Muscle of arm (tissue), 12 donors: ENCODE results near the gene OR52B2. TPM values are rescaled to one million over a fixed set of nuclear protein-coding genes. Genes with fewer than 3 reads are reported as not detected.
"Not testable (repeated sequence)": the region's sequence is repeated elsewhere in the genome, so short reads cannot be mapped to it uniquely, and the experiment has no call there.

Source experiments
- DNase-seq: peaks from one replicate; pipeline ENCODE4 v3.0.0-alpha.2; 2013
- polyA plus RNA-seq, 12 donors: library from polyadenylated mRNA; unstranded; fragments of 120-200 nt; gene quantifications; one replicate each; pipeline ENCODE4 v1.2.1, GENCODE V29; 2013; ENCODE audit not compliant: insufficient read length in 12 of 12

Gene OR52B2
- polyA plus RNA-seq, 12 donors: not detected

GRCh38 chr11:6152126-6152525 lies 18.0 kb downstream of the OR52B2 start:
- no peak for DNase-seq

GRCh38 chr11:6151117-6151516 lies 19.0 kb downstream of the OR52B2 start:
- no peak for DNase-seq

GRCh38 chr11:6143737-6144136 lies 26.4 kb downstream of the OR52B2 start:
- DNase-seq: not testable (repeated sequence)

- no peak for DNase-seq
These were observed 27.2 kb downstream of the OR52B2 start for GRCh38 chr11:6142936-6143335.

DNA sequence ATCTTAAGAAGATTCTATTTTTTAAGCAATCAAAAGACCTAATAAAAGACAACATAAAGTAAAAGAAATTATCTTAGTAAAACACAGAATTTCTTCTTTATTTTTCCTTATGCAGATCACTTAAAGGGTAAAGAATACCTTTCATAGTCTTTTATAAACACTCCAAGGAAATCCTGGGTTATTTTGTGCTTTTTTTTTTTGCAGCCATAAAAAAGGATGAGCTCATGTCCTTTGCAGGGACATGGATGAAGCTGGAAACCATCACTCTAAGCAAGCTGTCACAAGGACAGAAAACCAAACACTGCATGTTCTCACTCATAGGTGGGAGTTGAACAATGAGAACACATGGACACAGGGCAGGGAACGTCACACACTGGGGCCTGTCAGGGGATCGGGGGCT lies 34.2 kb downstream of the OR52B2 start:
- DNase-seq: not testable (repeated sequence)

- DNase-seq: no peak
These were observed 37.7 kb downstream of the OR52B2 start for GRCh38 chr11:6132431-6132830.

GRCh38 chr11:6129635-6130034 lies 40.5 kb downstream of the OR52B2 start:
- DNase-seq: no peak

DNA sequence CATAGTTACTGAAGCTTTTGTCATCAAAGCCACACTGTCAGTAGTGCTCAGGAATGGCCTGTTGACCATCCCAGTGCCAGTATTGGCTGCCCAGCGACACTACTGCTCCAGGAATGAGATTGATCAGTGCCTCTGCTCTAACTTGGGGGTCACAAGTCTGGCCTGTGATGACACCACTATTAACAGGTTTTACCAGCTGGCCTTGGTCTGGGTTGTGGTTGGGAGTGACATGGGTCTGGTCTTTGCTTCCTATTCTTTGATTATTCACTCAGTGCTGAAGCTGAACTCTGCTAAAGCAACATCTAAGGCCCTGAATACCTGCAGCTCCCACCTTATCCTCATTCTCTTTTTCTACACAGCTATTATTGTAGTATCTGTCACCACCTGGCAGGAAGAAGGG lies 41.1 kb downstream of the OR52B2 start:
- DNase-seq: no peak

DNA sequence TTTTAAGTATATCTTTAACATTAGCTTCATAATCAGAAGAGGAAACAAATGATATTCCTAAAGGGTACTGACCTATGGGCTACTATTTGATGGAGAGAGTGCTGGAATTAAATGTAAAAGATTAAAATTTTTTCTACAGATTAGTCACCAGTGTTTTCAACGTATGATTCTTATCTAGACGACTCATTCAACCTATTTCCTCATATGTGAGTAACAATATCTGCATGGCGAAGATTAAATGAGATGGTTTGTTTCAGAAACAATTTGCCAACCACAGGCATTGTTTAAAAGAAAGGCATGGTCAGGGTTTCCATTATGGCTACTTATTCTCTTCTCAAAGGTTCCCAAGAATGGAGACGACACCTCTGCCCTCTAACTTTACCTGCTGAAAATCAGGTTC lies 42.2 kb downstream of the OR52B2 start:
- no peak for DNase-seq

DNA sequence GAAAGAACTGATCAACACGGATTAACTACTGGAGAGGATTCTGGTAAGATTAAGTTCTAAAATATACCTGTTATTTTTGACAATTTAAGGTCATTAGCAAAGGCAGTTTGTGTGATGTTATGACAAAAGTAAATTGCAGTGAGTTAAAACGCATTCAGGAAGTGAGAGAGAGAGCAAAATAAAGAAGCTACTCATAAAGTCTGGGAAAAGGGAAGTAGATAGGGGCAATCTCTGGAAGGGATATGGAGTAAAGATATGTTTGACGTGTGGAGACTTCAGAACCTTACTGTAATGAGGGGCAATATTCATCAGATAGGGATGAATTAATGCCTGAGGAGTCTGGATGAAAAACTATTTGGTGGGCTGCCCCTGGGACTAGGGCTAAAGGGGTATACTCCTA lies 45.9 kb downstream of the OR52B2 start:
- no peak for DNase-seq

Other genes with a start within 250 kb of the OR52B2 start
- gene OR56A3, start 228.1 kb downstream of the OR52B2 start, polyA plus RNA-seq: not detected
- not detected for gene OR56A5, start 201.8 kb downstream of the OR52B2 start, polyA plus RNA-seq
- not detected for gene OR52L1, start 183.3 kb downstream of the OR52B2 start, polyA plus RNA-seq
- under 1 TPM in 2 of 12 donors, not detected in 10; 0.08 TPM for gene OR56A4, start 163.4 kb downstream of the OR52B2 start, polyA plus RNA-seq
- gene OR56A1, start 139.6 kb downstream of the OR52B2 start, polyA plus RNA-seq: not detected
- not detected for gene OR56B4, start 62.6 kb downstream of the OR52B2 start, polyA plus RNA-seq
- under 1 TPM in 1 of 12 donors, not detected in 11; 0.15 TPM for gene OR52W1, start 28.9 kb upstream of the OR52B2 start, polyA plus RNA-seq
- gene C11orf42, start 35.2 kb upstream of the OR52B2 start, polyA plus RNA-seq: under 1 TPM in 9 of 12 donors, not detected in 3; 0.11 to 0.58 (median 0.25) TPM
- 10 to 100 TPM in 11 of 12 donors, not detected in 1; 19.2 to 53.0 (median 26.6) TPM for gene FHIP1B, start 64.3 kb upstream of the OR52B2 start, polyA plus RNA-seq
- gene CNGA4, start 68.8 kb upstream of the OR52B2 start, polyA plus RNA-seq: under 1 TPM in 7 of 12 donors, not detected in 5; 0.10 to 0.36 (median 0.16) TPM
- under 1 TPM in 2 of 12 donors, not detected in 10; 0.07 to 0.25 TPM for gene CCKBR, start 89.5 kb upstream of the OR52B2 start, polyA plus RNA-seq
- gene CAVIN3, start 150.2 kb upstream of the OR52B2 start, polyA plus RNA-seq: 10 to 100 TPM in 11 of 12 donors, not detected in 1; 18.1 to 37.8 (median 21.3) TPM
- gene SMPD1, start 220.1 kb upstream of the OR52B2 start, polyA plus RNA-seq: 10 to 100 TPM in 10 of 12 donors, 1 to 10 TPM in 1, not detected in 1; 9.7 to 28.5 (median 23.4) TPM
- gene APBB1, start 248.8 kb upstream of the OR52B2 start, polyA plus RNA-seq: 10 to 100 TPM in 11 of 12 donors, not detected in 1; 20.5 to 32.5 (median 28.1) TPM